ENCODE measurements around the gene B9D2. TPM values are rescaled to one million over a fixed set of nuclear protein-coding genes. Genes with fewer than 3 reads are reported as not detected.
A peak's percentile ranks its signal among the peaks of the same experiment; 100 is the strongest.

B9D2 gene
- total and polyA plus RNA-seq, 4 donors, result 2.4 to 9.3 (median 7.0) TPM

- Histone ChIP-seq H3K27me3 (ENCODE audit: control insufficient read depth, insufficient read depth, low read length) (no peaks in the 10 kb centered on the region), H3K9me3 (ENCODE audit: control insufficient read depth, insufficient read depth, low read length) (no peaks in the 10 kb centered on the region), H3K36me3 (ENCODE audit: control insufficient read depth, insufficient read depth, low read length) (peaks cover 7% of the 10 kb centered on the region), H3K27ac (ENCODE audit: low read depth, low read length) (no peak overlapping the region), H3K4me3 (ENCODE audit: low read depth, low read length) (no peak overlapping the region), H3K4me1 (ENCODE audit: control insufficient read depth, insufficient read depth, low read length) (peaks cover 13% of the 10 kb centered on the region)
- no peak for DNase-seq (ENCODE audit: low read depth in 4 of 6, low spot score in 6 of 6)
- 85% methylated on average over 2 of the region's 10 CpGs for WGBS (ENCODE audit: insufficient coverage)
Observed at GRCh38 chr19:41362143-41362847, 1.7 kb downstream of the B9D2 start.

- Histone ChIP-seq H3K9me3 (ENCODE audit: control insufficient read depth, insufficient read depth, low read length) (no peaks in the 10 kb centered on the region), H3K27ac (ENCODE audit: low read depth, low read length) (no peak overlapping the region), H3K4me1 (ENCODE audit: control insufficient read depth, insufficient read depth, low read length) (peaks cover 11% of the 10 kb centered on the region), H3K4me3 (ENCODE audit: low read depth, low read length) (no peak overlapping the region), H3K27me3 (ENCODE audit: control insufficient read depth, insufficient read depth, low read length) (peaks cover 2% of the 10 kb centered on the region), H3K36me3 (ENCODE audit: control insufficient read depth, insufficient read depth, low read length) (peaks cover 10% of the 10 kb centered on the region)
- DNase-seq (ENCODE audit: low read depth in 4 of 6, low spot score in 6 of 6), result no peak
- WGBS (ENCODE audit: insufficient coverage), result 100% methylated on average over 1 of the region's 1 CpG
Observed at GRCh38 chr19:41359741-41360140, 4.2 kb downstream of the B9D2 start.

- Histone ChIP-seq H3K36me3 (ENCODE audit: control insufficient read depth, insufficient read depth, low read length) (peaks cover 14% of the 10 kb centered on the region), H3K27me3 (ENCODE audit: control insufficient read depth, insufficient read depth, low read length) (peaks cover 16% of the 10 kb centered on the region), H3K27ac (ENCODE audit: low read depth, low read length) (no peak overlapping the region), H3K9me3 (ENCODE audit: control insufficient read depth, insufficient read depth, low read length) (no peaks in the 10 kb centered on the region), H3K4me3 (ENCODE audit: low read depth, low read length) (no peak overlapping the region), H3K4me1 (ENCODE audit: control insufficient read depth, insufficient read depth, low read length) (peaks cover 19% of the 10 kb centered on the region)
- DNase-seq (ENCODE audit: low read depth in 4 of 6, low spot score in 6 of 6), result no peak
- WGBS (ENCODE audit: insufficient coverage), result 92% methylated on average over 11 of the region's 13 CpGs
Observed at GRCh38 chr19:41357746-41358145, 6.2 kb downstream of the B9D2 start.

GRCh38 chr19:41356984-41357739, 6.8 kb downstream of the B9D2 start:
- 88% methylated on average over 7 of the region's 11 CpGs for WGBS (ENCODE audit: insufficient coverage)
- no peak for DNase-seq (ENCODE audit: low read depth in 4 of 6, low spot score in 6 of 6)
- H3K4me1 ChIP-seq (ENCODE audit: control insufficient read depth, insufficient read depth, low read length), result peaks cover 25% of the 10 kb centered on the region

GRCh38 chr19:41355802-41356201, 8.1 kb downstream of the B9D2 start:
- H3K4me1 ChIP-seq (ENCODE audit: control insufficient read depth, insufficient read depth, low read length), result peaks cover 39% of the 10 kb centered on the region
- WGBS (ENCODE audit: insufficient coverage), result 82% methylated on average over 3 of the region's 3 CpGs
- no peak overlapping the region for H3K27ac ChIP-seq (ENCODE audit: low read depth, low read length)
- DNase-seq (ENCODE audit: low read depth in 4 of 6, low spot score in 6 of 6), result no peak
- H3K9me3 ChIP-seq (ENCODE audit: control insufficient read depth, insufficient read depth, low read length), result no peaks in the 10 kb centered on the region
- no peak overlapping the region for H3K4me3 ChIP-seq (ENCODE audit: low read depth, low read length)
- peaks cover 36% of the 10 kb centered on the region for H3K27me3 ChIP-seq (ENCODE audit: control insufficient read depth, insufficient read depth, low read length)
- peaks cover 14% of the 10 kb centered on the region for H3K36me3 ChIP-seq (ENCODE audit: control insufficient read depth, insufficient read depth, low read length)

More at GRCh38 chr19:41356984-41357739, 6.8 kb downstream of the B9D2 start:
- Histone ChIP-seq H3K9me3 (ENCODE audit: control insufficient read depth, insufficient read depth, low read length) (no peaks in the 10 kb centered on the region), H3K4me3 (ENCODE audit: low read depth, low read length) (no peak overlapping the region), H3K36me3 (ENCODE audit: control insufficient read depth, insufficient read depth, low read length) (peaks cover 14% of the 10 kb centered on the region), H3K27ac (ENCODE audit: low read depth, low read length) (no peak overlapping the region), H3K27me3 (ENCODE audit: control insufficient read depth, insufficient read depth, low read length) (peaks cover 22% of the 10 kb centered on the region)

GRCh38 chr19:41355035-41355434, 8.9 kb downstream of the B9D2 start:
- Histone ChIP-seq H3K9me3 (ENCODE audit: control insufficient read depth, insufficient read depth, low read length) (no peaks in the 10 kb centered on the region), H3K27me3 (ENCODE audit: control insufficient read depth, insufficient read depth, low read length) (peaks cover 40% of the 10 kb centered on the region), H3K27ac (ENCODE audit: low read depth, low read length) (no peak overlapping the region), H3K36me3 (ENCODE audit: control insufficient read depth, insufficient read depth, low read length) (peaks cover 14% of the 10 kb centered on the region), H3K4me1 (ENCODE audit: control insufficient read depth, insufficient read depth, low read length) (peaks cover 42% of the 10 kb centered on the region), H3K4me3 (ENCODE audit: low read depth, low read length) (no peak overlapping the region)
- 86% methylated on average over 1 of the region's 1 CpG for WGBS (ENCODE audit: insufficient coverage)
- DNase-seq (ENCODE audit: low read depth in 4 of 6, low spot score in 6 of 6), result no peak

- no peak for DNase-seq (ENCODE audit: low read depth in 4 of 6, low spot score in 6 of 6)
- H3K27me3 ChIP-seq (ENCODE audit: control insufficient read depth, insufficient read depth, low read length), result peaks cover 40% of the 10 kb centered on the region
- H3K4me3 ChIP-seq (ENCODE audit: low read depth, low read length), result peak overlapping the region; percentile 47
- WGBS (ENCODE audit: insufficient coverage), result 82% methylated on average over 19 of the region's 23 CpGs
- no peaks in the 10 kb centered on the region for H3K9me3 ChIP-seq (ENCODE audit: control insufficient read depth, insufficient read depth, low read length)
- H3K36me3 ChIP-seq (ENCODE audit: control insufficient read depth, insufficient read depth, low read length), result peaks cover 14% of the 10 kb centered on the region
- no peak overlapping the region for H3K27ac ChIP-seq (ENCODE audit: low read depth, low read length)
- H3K4me1 ChIP-seq (ENCODE audit: control insufficient read depth, insufficient read depth, low read length), result peaks cover 42% of the 10 kb centered on the region
Observed at GRCh38 chr19:41354343-41354953, 9.5 kb downstream of the B9D2 start.

- peak in 2 of 6 donors; percentile 58 to 82 for DNase-seq (ENCODE audit: low read depth in 4 of 6, low spot score in 6 of 6)
- Histone ChIP-seq H3K27ac (ENCODE audit: low read depth, low read length) (no peak within 1 kb of the TSS), H3K4me3 (ENCODE audit: low read depth, low read length) (peak within 1 kb of the TSS; percentile 49), H3K27me3 (ENCODE audit: control insufficient read depth, insufficient read depth, low read length) (peaks cover 40% of the 10 kb centered on the region), H3K9me3 (ENCODE audit: control insufficient read depth, insufficient read depth, low read length) (no peaks in the 10 kb centered on the region), H3K36me3 (ENCODE audit: control insufficient read depth, insufficient read depth, low read length) (peaks cover 14% of the 10 kb centered on the region), H3K4me1 (ENCODE audit: control insufficient read depth, insufficient read depth, low read length) (peaks cover 42% of the 10 kb centered on the region)
- WGBS (ENCODE audit: insufficient coverage), result under 1% methylated on average over 72 of the region's 78 CpGs
Observed at GRCh38 chr19:41353466-41354342, 10.2 kb downstream of the B9D2 start, which contains the start of gene TGFB1. TSS of gene TGFB1 (minus strand) at chr19:41353922. CDS start at chr19:41353044, 878 bp downstream.

Measured in spinal cord (tissue), 10 donors.